Measurements from ENCODE around the gene TAF1A. TPM values are rescaled to one million over a fixed set of nuclear protein-coding genes. Genes with fewer than 3 reads are reported as not detected.

The TAF1A gene
- total and polyA plus RNA-seq, 2 of the 8 experiments (the other 6 are each of a cell fraction or from before 2014, with no cell fraction given), result 3.3 to 16.7 TPM

DNA sequence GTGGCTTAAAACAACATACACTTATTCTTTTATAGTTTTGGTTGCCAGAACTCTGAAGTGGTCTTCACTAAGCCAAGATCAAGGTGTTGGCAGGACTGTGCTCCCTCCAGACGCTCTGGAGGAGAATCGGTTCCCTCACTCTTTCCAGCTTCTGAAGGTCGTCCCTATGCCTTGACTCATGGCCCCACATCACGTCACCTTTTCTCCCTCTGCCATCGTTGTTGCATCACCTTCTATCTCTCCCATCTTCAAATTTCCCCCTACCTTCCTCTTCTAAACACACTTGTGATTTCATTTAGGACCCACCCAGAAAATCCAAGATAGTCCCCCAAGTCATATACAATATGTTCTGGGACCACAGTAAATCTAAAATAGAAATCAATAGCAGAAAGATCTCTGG, 54.3 kb downstream of the TAF1A start:
- FAIRE-seq (no peak), DNase-seq (ENCODE audit: low read depth in 1 of 2, low spot score in 2 of 2) (no peak)
- ChIA-PET POLR2A (ENCODE audit: partially characterized antibody) (no interaction called here), CTCF (ENCODE audit: partially characterized antibody) (no interaction called here)
- Histone ChIP-seq H3K27me3 (replicated peaks in 1 of 4; ENCODE audit: control insufficient read depth in 3 of 4, extremely low read depth in 1 of 4, insufficient read depth in 3 of 4, low read length in 3 of 4) (no peaks in the 10 kb centered on the region), H4K8ac (ENCODE audit: extremely low read depth, insufficient read depth, low read length) (no peak overlapping the region), H2BK5ac (ENCODE audit: low read depth, low read length) (no peak overlapping the region), H4K20me1 (replicated peaks in 1 of 2; ENCODE audit: control insufficient read depth in 1 of 2, insufficient read depth in 2 of 2, low read length in 2 of 2) (no peaks in the 10 kb centered on the region), H3K4me2 (ENCODE audit: insufficient read depth in 1 of 2, low read depth in 2 of 2, low read length in 2 of 2) (no peak overlapping the region), H3K4ac (replicated peaks; ENCODE audit: insufficient read length, low read depth, low read length) (no peak overlapping the region), H3K36me3 (ENCODE audit: control insufficient read depth in 2 of 4, insufficient read depth in 4 of 4, low read length in 3 of 4) (no peaks in the 10 kb centered on the region), H2BK12ac (ENCODE audit: low read depth, low read length) (no peak overlapping the region), H2BK120ac (replicated peaks; ENCODE audit: low read depth, low read length) (no peak overlapping the region), H3K79me2 (ENCODE audit: control insufficient read depth in 1 of 2, insufficient read depth in 2 of 2, low read length in 2 of 2) (no peaks in the 10 kb centered on the region), H3K23me2 (ENCODE audit: low read depth, low read length) (no peaks in the 10 kb centered on the region), H3K56ac (replicated peaks; ENCODE audit: insufficient read length, low read depth, low read length) (no peak overlapping the region), H3K23ac (ENCODE audit: insufficient read length) (no peak overlapping the region), H2BK20ac (ENCODE audit: low read length) (no peak overlapping the region), H3K27ac (ENCODE audit: low read depth, low read length) (no peak overlapping the region), H3K9me3 (ENCODE audit: insufficient read depth in 2 of 2, low read depth in 1 of 2, low read length in 1 of 2) (no peaks in the 10 kb centered on the region), H3K18ac (ENCODE audit: extremely low read depth, low read length) (no peak overlapping the region), H4K5ac (ENCODE audit: insufficient read length, low read depth, low read length) (no peak overlapping the region), H3K14ac (ENCODE audit: insufficient read length) (no peak overlapping the region), H3K4me3 (ENCODE audit: extremely low read depth in 1 of 4, insufficient read depth in 2 of 4, low read depth in 3 of 4, low read length in 4 of 4) (no peak overlapping the region), H2AK5ac (ENCODE audit: low read depth, low read length) (no peak overlapping the region), H3K4me1 (replicated peaks in 1 of 4; ENCODE audit: control insufficient read depth in 3 of 4, insufficient read depth in 4 of 4, low read length in 3 of 4) (no peaks in the 10 kb centered on the region), H2BK15ac (ENCODE audit: low read length) (no peak overlapping the region), H2AFZ (ENCODE audit: low read length) (no peak overlapping the region; the same call in 1 of the 2 replicates), H3K79me1 (ENCODE audit: low read depth, low read length) (no peaks in the 10 kb centered on the region), H4K91ac (replicated peaks; ENCODE audit: insufficient read length, low read length) (no peak overlapping the region), H3K9ac (replicated peaks in 1 of 4; ENCODE audit: extremely low read depth in 1 of 4, low read depth in 3 of 4, low read length in 3 of 4) (no peak overlapping the region)
- WGBS, 2 experiments (ENCODE audit: extremely low coverage in 1 of 2, insufficient coverage in 1 of 2, insufficient read length in 1 of 2, insufficient replicate concordance in 2 of 2, low coverage in 1 of 2, low lambda C conversion rate in 2 of 2, missing lambda C conversion rate in 1 of 2), result 88 to 100% methylated on average over 2 to 5 of the region's 5 CpGs
- TF ChIP-seq TBP (IDR thresholded peaks at IDR 0.05; ENCODE audit: low read depth, low read length) (no peak), EGR1 (IDR thresholded peaks at IDR 0.05; ENCODE audit: borderline replicate concordance, low read depth, low read length) (no peak)
